Spleen (tissue), 7 donors: ENCODE measurements around the gene COL4A3.

Experiments used
- CTCF ChIP-seq, 11 experiments: fragments of 200-600 bp in 7 of 11; fragments of 450-650 bp in 4 of 11; sonication (generic) in 4 of 11; IDR thresholded peaks in 8 of 11; conservative IDR thresholded peaks in 3 of 11; 1 replicate in 7 of 11; 2 replicates in 4 of 11; pipeline versions ENCODE4 v1.4.0 to v1.8.0; 2016 to 2021; ENCODE audit warnings: antibody characterized with exemption in 11 of 11, inconsistent platforms in 4 of 11, mild to moderate bottlenecking in 1 of 11
- POLR2A ChIP-seq, 3 donors: fragments of 450-650 bp; IDR thresholded peaks; one replicate each; pipeline ENCODE4 v1.5.1; 2017; ENCODE audit warnings: antibody characterized with exemption in 3 of 3, mild to moderate bottlenecking in 1 of 3
- donor health status: DM: no; HTN: no; CAD: no; lungs with moderate emphysema.
- donor health status: DM: no; HTN: no; CAD: no.
- donor health status: DM: no; HTN: no; CAD: no.

GRCh38 chr2:227324642-227324994, 160.2 kb downstream of the COL4A3 start:
- TF ChIP-seq CTCF (IDR thresholded peaks at IDR 0.05 in 8 of 11, conservative IDR thresholded peaks at IDR 0.05 in 3 of 11): no peak
- TF ChIP-seq POLR2A (IDR thresholded peaks at IDR 0.05): no peak
